ENCODE measurements around the gene NDUFS7.

NDUFS7 gene

DNA sequence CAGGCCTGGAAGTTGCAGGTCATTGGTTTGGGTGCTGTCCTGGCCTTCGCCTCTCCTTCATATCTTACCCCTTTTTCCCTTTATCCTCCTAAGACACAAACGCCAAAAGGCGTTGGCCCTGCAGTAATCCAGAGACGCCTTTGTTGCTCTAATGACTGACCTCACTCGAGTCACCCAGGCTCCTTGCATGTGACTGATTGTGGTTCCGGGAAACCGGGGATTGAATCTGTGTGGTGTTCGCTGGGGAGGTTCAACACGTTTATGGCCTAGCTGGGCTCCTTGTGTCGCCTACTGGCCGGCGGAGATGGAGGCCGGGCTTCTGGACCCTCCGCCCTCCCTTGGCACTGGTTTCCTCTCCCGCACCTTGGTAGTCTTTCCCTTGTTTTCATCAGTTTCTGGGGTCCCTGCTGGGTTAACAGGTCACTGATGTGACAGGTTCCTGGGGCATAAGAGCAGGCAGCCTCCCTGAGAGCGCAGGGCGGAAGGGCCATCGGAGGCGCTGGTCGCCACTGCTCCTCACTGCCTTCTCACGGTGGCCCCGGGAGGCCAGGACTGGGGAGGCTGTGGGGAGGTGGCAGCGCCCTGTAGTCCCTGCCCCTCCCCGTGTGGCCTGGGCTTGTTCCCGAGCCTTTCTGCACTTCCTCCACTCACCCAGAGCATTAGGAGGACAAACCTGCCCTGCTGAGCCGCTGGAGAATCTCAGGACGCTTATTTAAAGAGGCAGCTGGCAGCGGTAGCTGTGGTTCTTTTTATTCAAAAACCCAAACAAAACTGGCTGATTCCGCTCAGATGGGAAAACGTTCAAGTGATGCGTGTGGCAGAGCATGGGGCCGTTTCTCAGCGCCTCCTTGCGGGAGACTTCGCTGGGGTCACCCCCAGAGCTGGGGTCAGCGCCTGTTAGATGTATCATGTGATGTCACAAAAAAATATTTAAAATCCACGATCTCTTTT lies 18.1 kb upstream of the NDUFS7 start:
- DNase-seq, result no peak

DNA sequence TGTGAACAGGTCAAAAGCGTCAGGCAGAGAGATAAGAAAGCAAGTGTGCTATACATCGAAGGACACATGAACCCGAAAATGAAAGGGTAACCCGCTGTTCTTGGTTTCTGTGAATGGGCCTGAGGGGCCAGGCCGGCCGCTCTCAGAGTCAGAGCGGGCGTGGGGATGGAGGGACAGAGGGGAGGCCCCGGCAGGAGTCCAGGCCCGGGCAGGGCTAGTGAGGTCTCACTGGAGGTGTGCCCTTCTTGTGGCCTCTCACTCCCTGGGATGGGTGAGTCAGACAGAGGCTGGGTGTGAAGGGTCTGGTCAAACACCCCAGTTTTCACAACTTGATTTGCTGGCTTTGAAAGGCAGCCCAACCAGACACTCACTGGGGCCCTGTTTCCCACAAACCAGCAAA lies 17.4 kb upstream of the NDUFS7 start:
- no peak for DNase-seq

DNA sequence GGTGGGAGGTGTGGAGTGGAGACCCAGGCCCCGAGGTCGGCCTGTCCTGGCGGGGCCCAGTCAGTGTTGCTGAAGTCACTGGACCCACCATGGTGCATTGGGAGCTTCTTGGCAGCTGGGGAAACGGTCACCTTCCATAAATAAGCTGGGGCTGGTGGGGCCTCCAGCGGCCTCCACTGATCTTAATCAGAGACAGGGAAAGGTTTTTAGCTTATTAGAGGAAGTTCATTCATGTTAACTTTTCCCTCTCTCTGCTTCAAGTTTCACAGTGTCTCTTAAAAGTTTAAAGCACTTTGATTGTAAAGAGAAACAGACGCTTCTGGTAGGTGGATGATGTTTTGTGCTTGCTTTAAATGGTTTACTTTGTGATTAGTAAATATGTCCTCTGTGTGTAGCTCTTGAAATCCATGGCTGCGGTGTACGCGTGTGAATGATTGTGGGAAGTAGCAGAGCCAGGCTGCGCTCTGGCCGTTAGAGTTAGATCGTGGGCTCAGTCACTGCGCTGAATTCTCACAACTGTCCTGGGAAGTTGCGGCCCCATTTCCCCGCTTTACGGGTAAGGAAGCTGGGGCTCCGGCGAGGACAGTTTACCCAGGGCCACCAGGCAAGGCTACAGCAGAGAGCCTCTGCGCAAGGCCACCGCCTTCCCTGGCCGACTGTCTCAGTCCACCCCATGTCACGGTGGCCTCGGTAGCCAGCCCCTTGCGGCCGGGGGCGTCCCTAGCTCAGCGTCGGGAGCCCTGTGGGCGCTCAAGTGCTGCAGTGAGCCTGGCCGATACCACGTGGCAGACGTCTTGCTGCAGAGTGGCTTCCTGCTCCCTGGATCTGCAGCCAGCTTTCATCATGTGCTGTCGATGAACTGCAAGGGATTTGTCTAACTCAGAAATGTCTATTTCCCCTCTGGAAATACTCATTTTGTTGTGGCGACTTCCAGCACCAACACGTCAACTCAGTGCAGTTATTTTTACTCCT lies 16.5 kb upstream of the NDUFS7 start:
- no peak for DNase-seq

DNA sequence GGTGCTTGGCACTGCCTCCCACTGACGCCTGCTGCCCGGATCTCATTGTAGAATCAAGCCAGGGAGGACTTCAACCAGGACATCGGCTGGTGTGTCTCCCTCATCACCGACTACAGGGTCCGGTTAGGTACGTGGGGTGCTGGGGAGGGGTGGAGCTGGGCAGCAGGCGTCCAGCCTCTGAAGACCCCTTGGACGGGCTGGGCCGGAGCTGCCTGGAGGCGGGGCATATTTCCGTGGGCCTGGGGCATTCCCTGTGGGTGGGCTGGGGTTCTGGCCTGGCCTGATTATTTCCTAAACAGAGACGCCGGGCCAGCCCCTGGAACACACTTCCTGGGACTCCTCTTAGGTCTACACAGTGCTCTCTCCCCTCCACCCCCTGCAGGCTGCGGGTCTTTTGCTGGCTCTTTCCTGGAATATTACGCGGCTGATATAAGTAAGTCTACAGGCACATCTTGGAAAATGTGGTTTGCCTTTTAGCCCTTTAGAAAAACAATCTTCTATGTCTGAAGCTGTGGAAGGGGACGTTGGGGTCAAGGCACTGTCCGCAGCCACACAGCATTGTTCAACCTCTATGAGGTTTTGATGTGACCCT lies 14.4 kb upstream of the NDUFS7 start:
- no peak for DNase-seq

DNA sequence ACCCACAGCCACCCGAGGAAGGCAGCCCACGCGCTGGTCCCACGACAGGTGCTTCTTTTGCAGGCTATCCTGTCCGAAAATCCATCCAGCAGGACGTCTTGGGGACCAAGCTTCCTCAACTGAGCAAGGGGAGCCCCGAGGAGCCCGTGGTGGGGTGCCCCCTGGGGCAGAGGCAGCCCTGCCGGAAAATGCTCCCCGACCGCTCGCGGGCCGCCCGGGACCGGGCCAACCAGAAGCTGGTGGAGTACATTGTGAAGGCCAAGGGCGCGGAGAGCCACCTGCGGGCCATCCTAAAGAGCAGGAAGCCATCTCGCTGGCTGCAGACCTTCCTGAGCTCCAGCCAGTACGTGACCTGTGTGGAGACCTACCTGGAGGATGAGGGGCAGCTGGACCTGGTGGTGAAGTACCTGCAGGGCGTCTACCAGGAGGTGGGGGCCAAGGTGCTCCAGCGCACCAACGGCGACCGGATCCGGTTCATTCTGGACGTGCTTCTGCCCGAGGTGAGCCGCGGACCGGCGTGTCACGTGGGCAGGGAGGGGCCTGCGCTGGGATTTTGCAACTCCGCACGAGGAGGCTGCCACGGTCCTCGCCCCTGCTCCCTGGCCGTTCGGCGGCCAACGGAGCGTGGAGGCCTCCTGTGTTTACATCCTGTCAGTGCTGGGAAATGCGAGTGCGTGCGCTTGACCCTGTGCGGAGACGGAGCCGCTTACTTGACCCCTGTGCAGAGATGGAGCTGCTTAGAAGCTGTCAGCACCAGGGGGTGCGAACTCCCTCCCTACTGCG lies 12.9 kb upstream of the NDUFS7 start:
- DNase-seq, result no peak

DNA sequence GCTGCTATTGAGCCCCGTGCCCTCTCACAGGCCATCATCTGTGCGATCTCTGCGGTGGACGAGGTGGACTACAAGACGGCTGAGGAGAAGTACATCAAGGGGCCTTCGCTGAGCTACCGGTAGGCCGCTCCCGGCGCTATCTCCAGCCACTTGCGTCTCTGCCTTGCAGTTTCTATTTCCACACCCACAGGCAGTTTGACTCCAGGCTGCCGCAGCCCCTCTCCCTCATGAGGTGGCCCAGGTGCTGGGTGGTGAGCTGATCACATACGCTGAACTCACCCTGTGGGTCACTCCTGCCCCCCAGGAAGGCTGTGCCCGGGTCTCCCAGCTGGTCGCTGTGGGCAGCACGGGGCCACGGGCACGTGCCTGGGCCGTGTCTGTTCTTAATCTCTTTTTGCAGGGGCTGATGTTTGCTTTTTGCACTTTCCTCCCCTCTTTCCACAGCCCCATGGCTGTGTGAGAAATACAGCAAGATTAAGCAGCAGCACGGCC lies 10.6 kb upstream of the NDUFS7 start:
- no peak for DNase-seq

DNA sequence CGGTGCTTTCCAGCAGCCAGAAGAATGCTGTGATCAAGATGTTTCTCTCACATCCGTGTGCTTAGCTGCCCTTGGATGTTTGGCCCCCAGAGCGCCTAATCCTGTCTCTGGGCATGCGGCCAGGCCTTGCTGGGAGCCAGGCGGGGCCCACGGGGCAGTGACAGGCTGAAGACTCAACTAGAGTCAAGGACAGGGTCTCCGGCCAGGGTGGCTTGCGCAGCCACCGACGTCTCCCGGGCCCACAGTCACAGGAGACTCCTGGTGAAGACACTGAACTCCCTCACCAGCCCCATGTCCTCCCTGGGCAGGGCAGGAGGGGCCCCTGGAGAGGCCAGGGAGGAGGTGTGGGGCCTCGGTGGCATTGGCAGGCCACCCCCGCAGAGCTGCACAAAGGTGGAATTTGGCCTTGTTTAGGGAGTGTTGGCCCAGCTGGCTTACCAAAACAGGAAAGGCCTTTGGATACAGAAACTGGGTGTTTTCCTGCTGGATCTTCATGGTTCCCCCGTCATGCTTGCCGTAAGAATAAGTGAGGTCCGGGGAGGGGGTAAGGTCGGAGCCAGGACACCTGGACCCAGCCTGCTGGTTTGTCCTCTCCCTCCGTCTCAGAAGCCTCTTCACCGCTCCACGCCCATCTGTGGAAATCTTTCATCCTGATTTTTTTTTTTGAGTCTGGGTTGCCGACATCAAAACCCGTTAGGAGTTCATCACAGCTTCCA lies 10.0 kb upstream of the NDUFS7 start:
- DNase-seq, result no peak

DNA sequence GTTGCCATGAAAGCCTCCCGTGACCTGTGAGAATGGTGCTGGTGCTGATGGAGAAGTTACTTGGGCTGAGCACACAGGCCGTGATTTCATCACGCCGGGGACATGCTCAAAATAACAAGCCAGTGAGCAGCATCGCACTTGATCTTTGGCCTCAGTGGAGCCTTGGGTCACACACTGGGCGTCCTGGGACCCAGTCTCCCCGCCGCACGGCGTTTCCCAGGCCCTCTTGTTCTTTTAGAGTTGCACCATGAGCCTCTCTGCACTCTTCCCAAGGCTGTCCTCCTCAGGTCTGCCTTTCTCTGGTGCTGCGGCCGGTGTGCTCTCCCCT lies 9.5 kb upstream of the NDUFS7 start:
- no peak for DNase-seq

DNA sequence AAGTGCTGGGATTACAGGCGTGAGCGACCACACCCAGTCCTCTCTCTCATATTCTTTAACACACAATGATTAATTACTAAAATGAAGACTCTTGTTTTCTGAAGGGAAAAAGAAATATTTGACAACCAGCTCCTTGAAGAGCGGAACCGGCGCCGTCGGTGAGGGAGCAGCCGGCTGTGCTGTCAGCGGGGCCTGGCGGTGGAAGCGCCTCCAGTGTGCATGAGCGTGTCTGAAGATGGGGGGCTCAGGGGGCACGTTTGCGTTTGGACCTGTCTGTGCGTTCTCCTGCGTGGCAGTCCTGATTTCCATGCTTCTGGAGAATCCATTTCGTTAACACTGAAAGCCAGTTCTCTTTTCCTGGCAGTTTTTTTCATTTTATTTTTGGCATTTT lies 7.3 kb upstream of the NDUFS7 start:
- DNase-seq, result no peak

DNA sequence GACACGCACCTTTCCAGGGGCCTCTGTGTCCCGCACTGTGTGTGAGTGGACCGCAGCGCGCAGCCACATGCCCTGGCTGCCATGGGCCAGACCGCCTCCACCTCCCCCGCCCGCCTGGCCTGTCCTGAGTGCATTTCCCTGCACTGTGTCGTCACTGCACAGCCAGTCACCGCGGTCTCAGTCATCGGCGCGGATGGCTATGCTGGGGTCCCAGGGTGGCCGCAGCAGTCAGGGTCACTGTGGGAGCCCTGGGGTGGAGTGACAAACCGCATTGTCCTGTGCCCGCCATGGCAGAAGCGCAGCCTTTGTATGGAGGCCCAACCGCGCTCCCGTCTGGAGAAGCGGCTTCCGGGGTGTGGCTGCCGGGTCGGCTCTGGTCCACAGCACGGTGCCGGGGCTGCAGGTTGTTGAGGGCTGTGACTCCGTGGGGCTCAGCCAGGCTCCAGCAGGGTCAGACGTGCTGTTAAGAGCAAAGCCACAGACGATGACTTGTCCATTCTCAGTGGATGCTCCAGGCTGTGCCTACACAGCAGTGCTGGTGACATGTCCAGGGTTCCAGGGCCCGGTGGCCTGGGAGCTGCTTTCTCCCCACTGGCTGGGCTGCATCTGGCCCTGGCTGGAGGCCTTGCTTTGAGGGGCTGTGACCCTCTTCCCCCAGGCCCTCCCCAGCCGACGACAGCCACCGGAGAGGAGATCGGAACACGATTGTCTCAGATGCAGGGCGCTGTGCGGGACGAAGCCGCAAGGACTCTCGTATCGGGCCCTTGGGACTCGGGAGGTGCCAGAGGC lies 6.3 kb upstream of the NDUFS7 start:
- DNase-seq, result no peak

DNA sequence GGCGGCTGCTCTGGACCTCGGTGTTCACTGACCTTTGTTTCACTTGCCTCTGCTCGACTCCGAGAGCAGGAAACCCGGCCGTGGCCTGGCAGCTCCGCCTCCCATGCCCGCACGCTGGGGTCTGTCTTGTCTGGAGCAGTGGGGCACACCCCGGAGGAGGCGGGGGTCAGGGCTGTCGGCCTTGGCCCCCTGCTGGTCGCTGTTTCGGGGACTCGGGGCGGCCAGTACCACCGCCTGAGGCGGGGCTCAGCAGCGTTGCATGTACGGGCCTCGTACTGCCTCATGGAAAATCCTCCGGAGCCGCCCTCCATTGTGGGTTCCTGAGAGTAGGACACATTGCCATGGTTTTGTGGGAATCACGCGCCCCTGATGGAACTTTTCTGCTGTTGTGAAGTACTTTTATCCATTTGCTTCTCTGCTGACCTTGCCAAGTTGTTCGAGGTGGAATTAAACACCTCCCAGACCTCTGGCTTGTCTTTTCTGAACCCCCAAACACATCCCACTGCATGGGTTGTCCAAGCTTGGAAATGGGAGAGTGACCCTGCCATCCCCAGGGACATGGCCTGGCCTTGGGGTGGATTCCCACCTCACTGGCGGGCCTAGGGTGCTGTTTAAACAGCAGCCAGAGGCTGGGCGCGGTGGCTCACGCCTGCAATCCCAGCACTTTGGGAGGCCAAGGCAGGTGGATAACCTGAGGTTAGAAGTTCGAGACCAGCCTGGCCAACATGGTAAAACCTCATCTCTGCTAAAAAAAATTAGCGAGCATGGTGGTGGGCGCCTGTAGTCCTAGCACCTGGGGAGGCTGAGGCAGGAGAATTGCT lies 5.5 kb upstream of the NDUFS7 start:
- DNase-seq, result no peak

DNA sequence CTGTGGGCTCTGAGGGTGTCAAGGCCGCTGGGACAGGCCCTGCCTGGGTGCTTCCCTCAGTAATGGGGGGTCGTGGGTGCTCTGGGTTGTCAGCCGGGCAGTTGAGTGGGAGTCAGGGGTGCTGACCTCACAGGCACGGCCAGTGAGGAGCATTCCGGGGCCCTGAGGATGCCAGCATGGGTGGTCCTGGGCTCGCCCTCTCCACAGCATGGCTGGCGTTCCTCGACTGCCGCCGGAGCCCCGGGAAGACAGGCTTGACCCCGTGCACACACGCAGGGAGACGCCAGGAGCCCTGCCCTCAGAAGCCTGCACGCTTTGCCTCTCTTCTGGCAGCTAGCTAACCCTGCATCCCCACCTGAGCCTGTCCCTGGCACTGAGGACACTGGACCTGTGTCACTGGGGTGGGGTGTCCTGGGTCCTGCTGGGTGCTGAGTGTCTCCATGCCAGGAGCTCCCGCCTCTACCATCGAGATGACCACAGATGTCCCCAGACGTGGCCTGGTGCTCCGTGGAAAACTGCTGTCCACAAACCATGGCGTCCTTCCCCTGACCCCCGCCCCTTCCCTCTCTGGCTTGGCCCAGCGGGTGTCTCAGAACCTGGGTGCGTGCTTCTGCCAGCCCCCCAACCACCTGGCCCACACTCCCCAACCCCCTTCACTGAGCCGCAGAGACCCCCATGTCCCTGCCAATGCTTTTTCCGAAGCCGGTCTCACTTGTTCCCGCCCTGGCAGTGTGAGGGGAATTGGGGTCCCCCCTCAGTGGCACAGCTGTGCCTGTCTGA lies 4.4 kb upstream of the NDUFS7 start:
- no peak for DNase-seq

DNA sequence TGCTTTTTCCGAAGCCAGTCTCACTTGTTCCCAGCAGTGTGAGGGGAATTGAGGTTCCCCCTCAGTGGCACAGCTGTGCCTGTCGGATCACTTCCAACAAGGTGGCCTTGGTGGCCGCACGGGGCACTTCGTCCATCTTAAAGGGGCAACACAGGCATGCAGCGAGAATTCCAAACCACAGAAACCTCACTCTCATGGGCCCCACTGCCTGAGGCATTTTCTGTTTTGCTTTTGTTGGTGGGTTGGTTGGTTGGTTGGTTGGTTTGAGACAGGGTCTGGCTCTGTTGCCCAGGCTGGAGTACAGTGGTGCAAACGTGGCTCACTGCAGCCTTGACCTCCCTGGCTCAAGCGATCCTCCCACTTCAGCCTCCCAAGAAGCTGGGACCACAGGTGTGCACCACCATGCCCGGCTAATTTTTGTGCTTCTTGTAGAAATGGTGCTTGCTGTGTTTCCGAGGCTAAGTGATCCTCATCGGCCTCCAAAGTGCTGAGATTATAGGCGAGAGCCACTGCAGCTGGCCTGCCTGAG lies 3.7 kb upstream of the NDUFS7 start:
- DNase-seq, result no peak

DNA sequence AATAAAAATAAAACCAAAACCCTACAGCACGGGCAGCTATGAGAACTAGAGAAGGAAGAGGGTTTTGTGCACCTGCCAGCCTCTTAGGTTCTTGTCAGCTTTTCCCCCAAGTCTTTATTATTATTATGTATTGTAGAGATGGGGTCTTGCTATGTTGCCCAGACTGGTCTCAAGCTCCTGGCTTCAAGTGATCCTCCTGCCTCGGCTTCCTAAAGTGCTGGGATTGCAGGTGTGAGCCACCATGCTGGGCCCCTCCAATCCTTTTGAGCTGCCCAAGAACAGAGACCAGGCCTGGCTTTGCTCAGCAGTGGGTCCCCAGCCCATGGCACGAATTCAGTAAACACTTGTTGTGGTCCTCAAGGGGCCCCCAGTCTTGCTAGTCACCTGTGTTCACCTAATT lies 1.5 kb upstream of the NDUFS7 start:
- DNase-seq, result no peak

DNA sequence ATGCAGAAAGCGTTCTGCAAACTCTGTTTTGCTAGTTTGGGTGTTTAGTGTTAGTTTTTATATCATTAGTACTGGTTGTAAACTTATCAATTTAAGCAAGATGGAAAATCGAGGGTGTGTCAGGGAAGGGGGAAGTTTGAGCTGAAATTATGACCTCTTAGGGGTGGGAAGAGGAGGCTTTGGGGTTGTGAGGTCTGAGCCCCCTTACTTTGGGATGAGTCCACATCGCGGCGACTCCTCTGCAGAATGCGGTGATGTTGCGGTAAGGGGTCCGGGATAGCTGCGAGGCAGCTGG lies 743 bp upstream of the NDUFS7 start:
- no peak for DNase-seq

DNA sequence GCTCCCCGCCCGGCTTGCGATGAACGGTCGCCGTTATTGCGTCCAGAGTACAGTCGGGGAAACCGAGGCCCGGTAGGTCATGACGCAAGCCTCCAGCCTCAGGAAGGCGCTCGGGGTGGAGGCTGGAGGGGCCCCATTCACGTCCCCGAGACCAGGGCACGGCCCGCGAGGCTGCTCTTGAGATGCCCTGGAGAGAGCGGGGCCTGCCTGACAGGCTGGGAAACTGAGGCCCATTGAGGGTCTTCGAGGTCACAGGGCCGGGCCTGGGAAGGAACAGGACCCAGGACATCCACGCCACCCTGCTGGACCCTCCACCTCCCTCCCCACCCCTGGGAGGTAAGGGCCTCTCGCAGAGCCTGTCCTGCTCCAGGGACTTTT lies 367 bp downstream of the NDUFS7 start:
- DNase-seq, result no peak

DNA sequence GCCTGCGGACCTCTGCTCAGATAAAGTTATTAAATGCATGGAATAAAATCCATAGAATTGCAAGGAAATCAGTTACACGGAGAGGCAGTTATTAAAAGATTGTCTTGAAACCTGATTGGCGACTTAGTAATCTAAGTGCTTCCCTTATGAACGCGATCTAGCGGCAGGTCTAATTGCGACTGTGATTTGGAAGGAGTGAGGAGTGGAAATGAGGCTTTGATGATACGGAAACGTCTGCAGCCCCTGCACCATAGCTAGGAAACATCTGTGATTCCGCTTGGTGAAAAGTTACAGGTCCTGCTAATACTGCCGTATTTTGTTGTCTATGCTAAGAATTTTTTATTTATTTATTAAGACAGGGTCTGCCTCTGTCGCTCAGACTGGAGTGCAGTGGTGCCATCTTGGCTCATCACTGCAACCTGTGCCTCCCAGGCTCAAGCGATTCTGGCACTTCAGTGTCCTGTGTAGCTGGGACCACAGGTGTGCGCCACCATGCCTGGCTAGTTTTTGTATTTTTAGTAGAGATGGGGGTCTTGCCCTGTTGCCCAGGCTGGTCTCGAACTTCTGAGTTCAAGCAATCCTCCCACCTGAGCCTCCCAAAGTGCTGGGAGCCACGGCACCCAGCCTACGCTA lies 887 bp downstream of the NDUFS7 start:
- no peak for DNase-seq

DNA sequence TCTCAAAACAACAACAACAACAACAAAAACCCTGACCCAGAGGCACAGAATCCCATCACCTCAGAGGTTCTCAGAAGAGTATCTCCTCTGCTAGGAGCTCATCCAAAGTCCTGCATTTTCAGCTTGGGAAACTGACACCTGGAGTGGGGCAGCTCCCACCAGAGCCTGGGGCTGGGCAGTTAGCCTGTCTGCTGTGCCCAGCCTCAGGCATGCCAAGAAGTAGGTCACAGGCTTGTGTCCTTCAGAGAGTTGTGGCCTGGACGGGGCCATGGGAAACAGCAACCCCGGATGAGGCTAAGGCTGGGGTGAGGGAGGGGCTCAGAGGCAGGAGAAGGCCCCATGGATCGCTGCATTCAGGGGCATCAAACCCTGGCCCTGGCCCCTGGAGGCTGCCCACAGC lies 2.1 kb downstream of the NDUFS7 start:
- no peak for DNase-seq

Data from NCI-H446 treated with DMSO at 0.1 percent for 48 hours (cell line).